Liver (tissue), 3 donors: ENCODE data around the gene GPR31.

Source experiments
- ATF3 ChIP-seq: IDR thresholded peaks from 2 replicates; pipeline ENCODE4 v1.6.1; 2016; ENCODE audit warnings: antibody characterized with exemption
- CTCF ChIP-seq: fragments of 150-350 bp; IDR thresholded peaks from 2 replicates; pipeline ENCODE4 v1.5.1; 2017; ENCODE audit warnings: improper control_type of control experiment, low read depth, low read length; ENCODE audit not compliant: missing input control
- RAD21 ChIP-seq, 2 donors: IDR thresholded peaks; 2 replicates each; pipeline ENCODE4 v1.6.1; 2016; ENCODE audit warnings: antibody characterized with exemption in 2 of 2, mild to moderate bottlenecking in 2 of 2
- SP1 ChIP-seq: IDR thresholded peaks from 2 replicates; pipeline ENCODE4 v1.6.1; 2018; ENCODE audit warnings: antibody characterized with exemption, mild to moderate bottlenecking
- TAF1 ChIP-seq: conservative IDR thresholded peaks from 2 replicates; pipeline ENCODE4 v1.6.1; 2016; ENCODE audit warnings: antibody characterized with exemption, mild to moderate bottlenecking
- YY1 ChIP-seq: IDR thresholded peaks from 2 replicates; pipeline ENCODE4 v1.6.1; 2016; ENCODE audit warnings: antibody characterized with exemption, mild to moderate bottlenecking
- TF ChIP-seq, protein P1 (sequence below): IDR thresholded peaks from 2 replicates; pipeline ENCODE4 v1.6.1; 2016; ENCODE audit warnings: antibody characterized with exemption
- TF ChIP-seq, protein P2 (sequence below): IDR thresholded peaks from 2 replicates; pipeline ENCODE4 v1.6.1; 2016; ENCODE audit warnings: antibody characterized with exemption
- TF ChIP-seq, protein P3 (sequence below): IDR thresholded peaks from 2 replicates; pipeline ENCODE4 v1.6.1; 2016; ENCODE audit warnings: antibody characterized with exemption, mild to moderate bottlenecking
- donor health status: healthy.
- donor health status: healthy.

- TF ChIP-seq CTCF (no peak), TAF1 (no peak), SP1 (no peak), YY1 (no peak), RAD21 (IDR thresholded peaks at IDR 0.05) (no peak), ATF3 (no peak)
- TF ChIP-seq, protein P1, sequence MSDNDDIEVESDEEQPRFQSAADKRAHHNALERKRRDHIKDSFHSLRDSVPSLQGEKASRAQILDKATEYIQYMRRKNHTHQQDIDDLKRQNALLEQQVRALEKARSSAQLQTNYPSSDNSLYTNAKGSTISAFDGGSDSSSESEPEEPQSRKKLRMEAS, result no peak
- TF ChIP-seq, protein P2, sequence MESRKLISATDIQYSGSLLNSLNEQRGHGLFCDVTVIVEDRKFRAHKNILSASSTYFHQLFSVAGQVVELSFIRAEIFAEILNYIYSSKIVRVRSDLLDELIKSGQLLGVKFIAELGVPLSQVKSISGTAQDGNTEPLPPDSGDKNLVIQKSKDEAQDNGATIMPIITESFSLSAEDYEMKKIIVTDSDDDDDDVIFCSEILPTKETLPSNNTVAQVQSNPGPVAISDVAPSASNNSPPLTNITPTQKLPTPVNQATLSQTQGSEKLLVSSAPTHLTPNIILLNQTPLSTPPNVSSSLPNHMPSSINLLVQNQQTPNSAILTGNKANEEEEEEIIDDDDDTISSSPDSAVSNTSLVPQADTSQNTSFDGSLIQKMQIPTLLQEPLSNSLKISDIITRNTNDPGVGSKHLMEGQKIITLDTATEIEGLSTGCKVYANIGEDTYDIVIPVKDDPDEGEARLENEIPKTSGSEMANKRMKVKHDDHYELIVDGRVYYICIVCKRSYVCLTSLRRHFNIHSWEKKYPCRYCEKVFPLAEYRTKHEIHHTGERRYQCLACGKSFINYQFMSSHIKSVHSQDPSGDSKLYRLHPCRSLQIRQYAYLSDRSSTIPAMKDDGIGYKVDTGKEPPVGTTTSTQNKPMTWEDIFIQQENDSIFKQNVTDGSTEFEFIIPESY, result no peak
- TF ChIP-seq, protein P3, sequence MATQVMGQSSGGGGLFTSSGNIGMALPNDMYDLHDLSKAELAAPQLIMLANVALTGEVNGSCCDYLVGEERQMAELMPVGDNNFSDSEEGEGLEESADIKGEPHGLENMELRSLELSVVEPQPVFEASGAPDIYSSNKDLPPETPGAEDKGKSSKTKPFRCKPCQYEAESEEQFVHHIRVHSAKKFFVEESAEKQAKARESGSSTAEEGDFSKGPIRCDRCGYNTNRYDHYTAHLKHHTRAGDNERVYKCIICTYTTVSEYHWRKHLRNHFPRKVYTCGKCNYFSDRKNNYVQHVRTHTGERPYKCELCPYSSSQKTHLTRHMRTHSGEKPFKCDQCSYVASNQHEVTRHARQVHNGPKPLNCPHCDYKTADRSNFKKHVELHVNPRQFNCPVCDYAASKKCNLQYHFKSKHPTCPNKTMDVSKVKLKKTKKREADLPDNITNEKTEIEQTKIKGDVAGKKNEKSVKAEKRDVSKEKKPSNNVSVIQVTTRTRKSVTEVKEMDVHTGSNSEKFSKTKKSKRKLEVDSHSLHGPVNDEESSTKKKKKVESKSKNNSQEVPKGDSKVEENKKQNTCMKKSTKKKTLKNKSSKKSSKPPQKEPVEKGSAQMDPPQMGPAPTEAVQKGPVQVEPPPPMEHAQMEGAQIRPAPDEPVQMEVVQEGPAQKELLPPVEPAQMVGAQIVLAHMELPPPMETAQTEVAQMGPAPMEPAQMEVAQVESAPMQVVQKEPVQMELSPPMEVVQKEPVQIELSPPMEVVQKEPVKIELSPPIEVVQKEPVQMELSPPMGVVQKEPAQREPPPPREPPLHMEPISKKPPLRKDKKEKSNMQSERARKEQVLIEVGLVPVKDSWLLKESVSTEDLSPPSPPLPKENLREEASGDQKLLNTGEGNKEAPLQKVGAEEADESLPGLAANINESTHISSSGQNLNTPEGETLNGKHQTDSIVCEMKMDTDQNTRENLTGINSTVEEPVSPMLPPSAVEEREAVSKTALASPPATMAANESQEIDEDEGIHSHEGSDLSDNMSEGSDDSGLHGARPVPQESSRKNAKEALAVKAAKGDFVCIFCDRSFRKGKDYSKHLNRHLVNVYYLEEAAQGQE, result no peak
These were observed 49.7 kb upstream of the GPR31 start for GRCh38 chr6:167207527-167207926.
